ENCODE measurements around the gene FIS1.
"Not testable (repeated sequence)": the region's sequence is repeated elsewhere in the genome, so short reads cannot be mapped to it uniquely, and the experiment has no call there.

Gene FIS1

DNA sequence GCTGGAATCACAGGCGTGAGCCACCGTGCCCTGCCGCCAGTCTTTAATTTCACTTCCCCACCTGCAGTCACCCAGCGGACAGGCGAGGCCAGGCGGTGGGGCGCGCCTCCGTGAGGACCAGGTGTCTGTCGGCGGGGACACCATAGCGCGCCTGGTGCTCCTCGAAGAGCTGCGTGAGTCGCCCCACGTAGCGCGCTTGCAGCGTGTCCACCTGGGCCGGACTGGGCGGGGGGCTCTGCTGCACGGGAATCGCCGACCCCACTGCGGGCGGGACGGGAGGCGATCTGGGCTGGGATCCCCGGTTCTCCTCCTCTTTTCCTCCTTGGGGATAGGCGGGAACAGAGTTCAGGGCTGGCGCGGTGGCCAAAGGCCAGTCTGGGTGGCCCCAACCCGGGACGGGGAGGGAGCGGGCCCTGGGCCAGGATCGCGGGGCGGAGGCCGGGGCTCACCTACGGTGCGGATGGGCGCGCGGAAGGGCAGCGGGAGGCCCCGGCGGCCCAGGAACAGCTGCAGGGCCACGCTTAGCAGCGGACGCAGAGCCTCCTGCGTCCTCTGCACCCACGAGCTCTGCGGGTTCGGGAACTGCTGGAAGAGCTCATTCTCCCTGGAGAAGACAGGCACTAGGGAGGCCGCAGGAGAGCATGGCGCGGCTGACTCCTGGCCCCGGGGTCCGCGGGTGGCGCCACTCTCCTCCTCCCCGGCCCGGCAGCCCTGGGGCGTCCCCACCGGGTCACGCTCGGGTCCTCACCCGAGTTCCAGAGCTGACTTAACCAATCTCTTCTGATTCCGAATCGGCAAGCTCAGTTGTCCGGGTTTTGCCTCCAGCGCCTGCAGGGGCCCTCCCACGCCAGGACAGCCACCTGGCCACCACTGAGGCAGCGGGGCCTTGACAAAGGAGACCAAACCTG is 42.9 kb downstream of the FIS1 start:
- FAIRE-seq: no peak

DNA sequence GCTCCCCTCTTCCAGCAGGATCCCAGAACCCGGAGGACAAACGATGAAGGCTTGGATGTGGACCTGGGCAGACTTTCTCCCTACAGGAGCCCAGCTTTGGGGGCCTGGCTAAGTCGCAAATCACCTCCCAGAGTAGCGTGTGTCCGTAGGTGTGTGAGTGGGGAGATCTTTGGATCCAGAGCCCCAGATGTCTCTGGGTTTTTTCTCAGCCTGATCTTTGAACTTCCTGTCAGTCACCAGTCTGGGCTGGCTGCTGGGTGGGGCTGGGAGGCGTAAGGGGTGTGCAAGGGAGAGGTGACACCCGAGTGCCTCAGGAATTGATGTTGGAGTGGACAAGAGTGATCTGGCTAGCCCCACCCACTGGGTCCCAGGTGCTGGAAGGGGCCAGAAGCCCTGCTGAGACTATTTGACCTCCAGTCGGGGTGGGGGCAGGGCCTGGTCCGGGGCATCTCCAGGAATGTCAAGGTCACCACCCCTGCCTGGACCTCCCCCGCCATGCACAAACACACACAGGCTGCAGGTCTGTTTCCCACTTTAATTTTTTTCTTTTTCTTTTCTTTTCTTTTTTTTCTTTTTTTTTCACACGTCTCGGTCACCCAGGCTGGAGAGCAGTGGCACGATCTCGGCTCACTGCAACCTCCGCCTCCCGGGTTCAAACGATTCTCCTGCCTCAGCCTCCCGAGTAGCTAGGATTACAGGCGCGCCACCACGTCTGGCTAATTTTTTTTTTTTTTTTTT is 43.9 kb downstream of the FIS1 start, which contains the start of gene MOGAT3:
MOGAT3 (minus strand) TSS at position 175 of the 738 bp plus-strand sequence. CDS start 182 bp downstream, outside the sequence.
- FAIRE-seq: no peak

DNA sequence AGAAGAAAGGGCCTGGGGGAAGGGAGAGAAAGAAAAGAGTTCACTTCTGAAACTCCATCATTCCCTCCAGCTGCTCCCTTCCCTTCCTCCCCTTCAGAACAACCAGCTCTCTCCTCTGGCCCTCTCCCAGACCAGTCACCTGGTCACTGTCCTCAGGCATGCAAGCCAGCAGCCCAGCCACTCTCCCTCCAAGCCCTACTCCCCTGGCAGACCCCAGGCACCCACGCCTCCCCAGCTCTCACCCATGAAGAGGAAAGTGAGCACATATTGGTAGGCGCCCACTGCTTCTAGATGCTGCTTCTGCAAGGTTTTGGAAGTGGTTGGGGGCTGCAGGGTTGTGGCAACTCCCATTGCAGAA is 44.4 kb downstream of the FIS1 start:
- FAIRE-seq: no peak

DNA sequence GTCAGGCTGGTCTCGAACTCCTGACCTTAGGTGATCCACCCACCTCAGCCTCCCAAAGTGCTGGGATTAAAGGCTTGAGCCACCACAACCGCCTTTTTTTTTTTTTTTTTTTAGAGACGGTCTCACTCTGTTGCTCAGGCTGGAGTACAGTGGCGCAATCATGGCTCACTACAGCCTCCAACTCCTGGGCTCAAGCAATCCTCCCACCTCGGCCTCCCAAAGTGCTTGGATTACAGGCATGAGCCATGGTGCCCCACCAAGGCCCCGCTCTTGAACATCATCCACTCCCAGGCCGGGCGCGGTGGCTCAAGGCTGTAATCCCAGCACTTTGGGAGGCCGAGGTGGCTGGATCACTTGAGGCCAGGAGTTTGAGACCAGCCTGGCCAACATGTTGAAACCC is 45.4 kb downstream of the FIS1 start:
- FAIRE-seq: not testable (repeated sequence)

DNA sequence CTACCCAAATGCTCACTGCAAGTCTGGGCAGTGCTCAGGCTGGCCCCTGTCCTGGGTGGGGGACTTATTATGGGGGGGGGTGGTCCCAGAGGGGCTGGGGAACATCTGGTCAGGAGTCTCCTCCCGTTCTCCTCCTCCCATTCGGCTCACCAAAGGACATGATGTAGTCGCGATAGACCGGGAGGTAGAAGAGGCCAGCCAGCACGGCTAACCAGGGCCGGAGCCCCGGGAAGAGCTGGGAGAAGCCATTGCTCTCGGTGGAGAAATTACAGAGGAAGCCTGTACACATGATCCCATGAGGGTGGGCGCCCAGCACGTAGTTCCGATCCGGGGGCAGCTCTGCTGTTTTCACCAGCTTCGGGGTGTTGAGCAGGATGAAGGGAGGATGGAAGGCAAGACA is 46.4 kb downstream of the FIS1 start:
- no peak for FAIRE-seq

DNA sequence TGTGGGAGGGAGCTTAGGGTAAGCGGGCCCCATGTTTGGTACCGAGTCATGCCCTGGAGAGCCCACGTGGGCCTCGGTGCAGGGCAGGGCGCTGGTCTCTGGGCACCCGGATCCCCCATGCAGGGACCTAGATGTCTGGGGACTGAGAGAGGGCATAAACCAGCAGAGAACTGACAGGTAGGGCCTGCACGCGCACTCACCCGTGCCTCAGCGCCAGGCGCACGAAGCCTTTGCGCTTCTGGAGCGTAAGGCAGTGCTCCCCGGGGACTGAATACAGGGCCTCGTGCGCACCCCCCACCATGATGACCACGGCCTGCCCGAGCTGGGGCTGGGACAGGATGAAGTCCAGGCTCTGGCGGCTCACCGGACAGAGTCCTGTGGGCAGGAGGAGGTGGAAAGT is 46.9 kb downstream of the FIS1 start:
- no peak for FAIRE-seq

DNA sequence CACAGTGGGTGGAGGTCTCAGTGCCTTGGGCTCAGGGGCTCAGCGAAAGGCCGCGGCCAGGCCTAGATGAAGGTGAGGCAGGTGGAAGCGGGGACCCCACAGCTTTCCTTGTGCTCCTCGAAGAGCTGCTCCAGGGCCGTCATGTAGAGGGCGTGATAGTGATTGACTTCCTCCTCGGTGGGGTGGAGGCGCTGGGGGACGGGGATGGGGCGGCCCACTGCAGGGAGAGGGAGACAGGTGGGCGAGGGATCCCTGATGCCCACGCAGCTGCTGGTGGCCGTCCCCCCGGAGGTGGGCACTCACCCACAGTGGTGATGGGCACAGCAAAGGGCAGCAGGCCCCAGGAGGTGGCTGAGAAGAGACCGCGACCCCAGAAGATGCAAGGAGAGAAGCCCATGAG is 49.0 kb downstream of the FIS1 start:
- no peak for FAIRE-seq

All from endometrium (tissue), 2 donors.